Central memory CD8-positive, alpha-beta T cell (primary cell): ENCODE results near the gene APH1A.
"Not testable (repeated sequence)": the region's sequence is repeated elsewhere in the genome, so short reads cannot be mapped to it uniquely, and the experiment has no call there.

Experiments
- ATAC-seq: fragments of 150-1000 bp; cut with Tn5 transposase; replicated peaks from 2 replicates; pipeline ENCODE4 v1.10.0; 2022; ENCODE audit warnings: mild to moderate bottlenecking, moderate FRiP score, moderate number of reproducible peaks; ENCODE audit not compliant: poor library complexity, severe bottlenecking; ENCODE audit errors: extremely low read depth
- DNase-seq, 2 donors: peaks; one replicate each; pipeline ENCODE4 v3.0.0; 2021; ENCODE audit warnings: low spot score in 2 of 2
- H3K27ac Mint-ChIP-seq: one replicate; pipeline ENCODE4 v1.8.0; 2022; ENCODE audit warnings: low read depth, mild to moderate bottlenecking, moderate library complexity, mixed read lengths
- H3K27me3 Mint-ChIP-seq: one replicate; pipeline ENCODE4 v1.8.0; 2022; ENCODE audit warnings: mixed read lengths
- H3K36me3 Mint-ChIP-seq: one replicate; pipeline ENCODE4 v1.8.0; 2022; ENCODE audit warnings: mild to moderate bottlenecking, moderate library complexity, mixed read lengths; ENCODE audit not compliant: insufficient read depth
- H3K4me1 Mint-ChIP-seq: one replicate; pipeline ENCODE4 v1.8.0; 2022; ENCODE audit warnings: mixed read lengths
- H3K4me3 Mint-ChIP-seq: one replicate; pipeline ENCODE4 v1.8.0; 2022; ENCODE audit warnings: mild to moderate bottlenecking, moderate library complexity, mixed read lengths
- H3K9me3 Mint-ChIP-seq: one replicate; pipeline ENCODE4 v1.8.0; 2022; ENCODE audit warnings: mixed read lengths

APH1A gene

DNA sequence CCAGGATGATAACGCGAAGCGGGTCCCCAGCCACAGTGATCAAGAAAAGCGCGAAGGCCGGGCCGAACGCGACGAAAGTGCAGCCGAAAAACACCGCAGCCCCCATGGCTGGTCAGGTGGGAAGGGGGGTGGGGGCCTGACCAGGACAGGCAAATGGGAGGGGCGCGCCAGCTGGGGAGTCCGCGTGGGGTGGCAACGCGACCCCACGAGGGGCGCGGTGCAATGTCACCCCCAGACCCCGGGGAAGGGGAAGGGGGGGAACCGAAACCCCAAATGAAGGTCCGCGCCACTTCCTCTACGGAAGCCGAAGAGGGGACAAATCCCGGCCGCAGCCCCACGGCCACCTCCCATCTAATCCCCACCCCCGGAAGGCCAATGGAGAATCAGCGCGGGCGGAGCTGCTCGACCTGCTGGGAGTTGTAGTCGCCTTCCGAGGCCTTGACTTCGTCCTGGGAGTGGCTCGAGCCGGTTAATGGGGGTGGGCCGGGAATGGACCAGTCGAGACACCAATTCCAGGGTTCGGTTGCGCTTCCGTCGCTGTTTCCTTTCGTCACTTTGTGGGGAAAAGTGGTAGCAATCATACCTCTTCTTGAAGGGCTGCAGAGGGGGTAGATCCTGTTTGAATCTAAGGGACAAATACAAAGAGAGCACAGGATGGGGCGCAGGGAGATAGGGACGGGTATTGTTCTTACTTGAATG, at the start of gene APH1A:
TSS of gene APH1A (minus strand) at position 312 of the 699 bp plus-strand sequence. CDS start at position 106, 206 bp downstream.
- Mint-ChIP-seq H3K27ac (peak within 1 kb of the TSS; percentile 96), H3K9me3 (no peaks in the 10 kb centered on the region), H3K27me3 (no peaks in the 10 kb centered on the region), H3K4me1 (peaks cover 32% of the 10 kb centered on the region), H3K36me3 (peaks cover 29% of the 10 kb centered on the region), H3K4me3 (peak within 1 kb of the TSS; percentile 92)
- peak; percentile 94 for ATAC-seq
- peak; percentile 77 to 81 for DNase-seq

DNA sequence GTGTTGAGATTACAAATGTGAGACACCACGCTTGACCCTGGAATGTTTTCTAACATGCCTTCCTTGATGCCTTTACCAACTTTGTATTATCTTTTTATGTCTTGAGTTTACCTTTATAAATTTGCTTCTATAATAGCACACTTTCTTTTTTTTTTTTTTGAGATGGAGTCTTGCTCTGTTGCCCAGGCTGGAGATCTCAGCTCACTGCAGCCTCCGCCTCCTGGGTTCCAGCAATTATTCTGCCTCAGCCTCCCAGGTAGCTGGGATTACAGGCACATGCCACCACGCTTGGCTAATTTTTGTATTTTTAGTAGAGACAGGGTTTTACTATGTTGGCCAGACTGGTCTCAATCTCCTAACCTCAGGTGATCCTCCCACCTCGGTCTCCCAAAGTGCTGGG, 45.9 kb upstream of the APH1A start:
- not testable (repeated sequence) for H3K27ac Mint-ChIP-seq, H3K4me3 Mint-ChIP-seq, ATAC-seq, H3K4me1 Mint-ChIP-seq, H3K27me3 Mint-ChIP-seq, DNase-seq, H3K36me3 Mint-ChIP-seq, H3K9me3 Mint-ChIP-seq

DNA sequence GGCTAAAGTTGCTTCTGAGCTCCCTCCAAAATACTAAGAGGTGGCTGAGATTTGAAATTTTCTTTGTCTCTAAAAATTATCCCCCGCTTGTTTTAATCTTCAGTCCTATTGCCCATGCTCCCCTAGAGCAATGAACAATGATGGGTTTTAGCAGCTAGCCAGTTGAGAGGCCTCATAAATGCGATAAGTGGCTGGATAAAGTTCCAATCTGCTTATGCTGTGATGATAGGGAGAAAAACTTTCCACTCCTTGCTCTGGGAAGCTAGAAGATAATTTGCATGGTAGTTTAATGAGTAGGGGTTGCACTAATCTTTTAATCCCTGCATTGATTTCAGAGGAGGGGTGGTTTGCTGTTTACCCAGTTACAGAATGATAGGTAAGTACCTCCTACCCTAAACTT, 42.9 kb upstream of the APH1A start:
- no peaks in the 10 kb centered on the region for H3K9me3 Mint-ChIP-seq
- no peak overlapping the region for H3K4me3 Mint-ChIP-seq
- H3K27ac Mint-ChIP-seq, result no peak overlapping the region
- no peaks in the 10 kb centered on the region for H3K4me1 Mint-ChIP-seq
- H3K27me3 Mint-ChIP-seq, result no peaks in the 10 kb centered on the region
- no peak for ATAC-seq
- peaks cover 7% of the 10 kb centered on the region for H3K36me3 Mint-ChIP-seq
- DNase-seq, result no peak

DNA sequence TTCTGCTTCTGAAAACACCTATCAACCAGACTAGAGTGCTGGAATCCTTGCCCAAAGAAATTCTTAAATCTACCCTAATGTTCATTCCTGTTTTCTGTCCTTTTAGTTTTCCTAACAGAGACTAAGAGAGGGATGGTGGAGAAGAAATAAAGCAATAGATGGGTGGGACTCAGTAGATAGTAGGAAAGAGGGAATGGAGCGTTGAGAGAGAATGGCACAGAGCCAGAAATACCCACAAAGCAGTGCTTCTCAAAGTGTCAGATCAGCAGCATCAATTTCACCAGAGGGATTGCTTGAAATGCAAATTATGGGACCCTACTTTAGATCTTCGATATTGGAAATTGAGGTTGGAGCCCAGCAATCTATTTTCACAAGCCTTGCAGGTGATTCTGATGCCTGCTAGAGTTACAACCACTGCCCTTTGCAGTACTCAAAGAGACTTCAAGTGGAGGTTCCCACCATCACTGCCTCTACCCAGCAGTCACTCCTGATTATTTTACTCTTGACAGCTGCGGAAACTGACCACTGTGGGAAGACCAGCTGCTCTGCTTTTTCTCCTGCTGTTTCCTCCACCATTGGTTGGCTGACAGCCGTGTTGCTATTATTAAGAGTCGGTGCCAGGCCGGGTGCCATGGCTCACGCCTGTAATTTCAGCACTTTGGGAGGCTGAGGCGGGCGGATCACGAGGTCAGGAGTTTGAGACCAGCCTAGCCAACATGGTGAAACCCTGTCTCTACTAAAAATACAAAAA, 41.1 kb upstream of the APH1A start:
- Mint-ChIP-seq H3K9me3 (no peaks in the 10 kb centered on the region), H3K36me3 (peaks cover 10% of the 10 kb centered on the region)

DNA sequence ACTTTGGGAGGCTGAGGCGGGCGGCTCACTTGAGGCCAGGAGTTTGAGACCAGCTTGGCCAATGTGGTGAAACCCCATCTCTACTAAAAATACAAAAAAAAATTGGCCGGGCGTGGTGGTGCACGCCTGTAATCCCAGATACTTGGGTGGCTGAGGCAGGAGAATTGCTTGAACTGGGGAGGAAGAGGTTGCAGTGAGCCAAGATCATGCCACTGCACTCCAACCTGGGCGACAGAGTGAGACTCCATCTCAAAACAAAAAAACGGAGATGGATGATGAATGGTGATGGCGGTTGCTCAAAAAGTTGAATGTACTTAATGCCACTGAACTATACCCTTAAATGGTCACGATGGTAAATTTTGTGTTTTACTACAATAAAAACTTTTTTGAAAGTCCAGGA, 39.8 kb upstream of the APH1A start:
- H3K27me3 Mint-ChIP-seq, H3K4me3 Mint-ChIP-seq, ATAC-seq, H3K27ac Mint-ChIP-seq, H3K4me1 Mint-ChIP-seq, H3K9me3 Mint-ChIP-seq, DNase-seq: not testable (repeated sequence)
- peaks cover 12% of the 10 kb centered on the region for H3K36me3 Mint-ChIP-seq

More for the DNA sequence above, 41.1 kb upstream of the APH1A start:
- Mint-ChIP-seq H3K27ac (peak overlapping the region; percentile 2), H3K4me3 (no peak overlapping the region), H3K27me3 (no peaks in the 10 kb centered on the region), H3K4me1 (no peaks in the 10 kb centered on the region)
- no peak for DNase-seq
- no peak for ATAC-seq

DNA sequence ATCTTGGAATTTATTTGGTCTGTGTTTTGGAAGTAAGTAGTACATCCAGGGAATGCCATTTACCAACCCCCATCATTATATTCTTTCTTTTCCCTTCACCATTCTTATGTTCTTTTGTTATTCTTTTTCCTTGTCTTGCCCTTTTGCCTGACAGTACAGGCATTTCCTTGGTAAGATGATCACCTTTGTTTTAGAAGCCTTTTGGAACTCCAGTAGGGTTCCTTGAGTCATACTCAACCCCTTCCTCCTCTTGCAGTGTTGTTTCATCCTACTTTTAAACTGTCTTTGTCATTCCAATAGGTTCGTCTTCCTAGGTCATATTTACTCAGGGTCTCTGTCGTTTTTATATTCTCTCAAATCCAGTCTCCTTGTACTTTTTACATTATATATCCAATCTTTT, 34.1 kb upstream of the APH1A start:
- Mint-ChIP-seq H3K9me3 (no peaks in the 10 kb centered on the region), H3K4me3 (no peak overlapping the region), H3K27ac (peak overlapping the region; percentile 7), H3K4me1 (peaks cover 15% of the 10 kb centered on the region), H3K27me3 (no peaks in the 10 kb centered on the region), H3K36me3 (peaks cover 28% of the 10 kb centered on the region)
- no peak for ATAC-seq
- DNase-seq, result no peak

DNA sequence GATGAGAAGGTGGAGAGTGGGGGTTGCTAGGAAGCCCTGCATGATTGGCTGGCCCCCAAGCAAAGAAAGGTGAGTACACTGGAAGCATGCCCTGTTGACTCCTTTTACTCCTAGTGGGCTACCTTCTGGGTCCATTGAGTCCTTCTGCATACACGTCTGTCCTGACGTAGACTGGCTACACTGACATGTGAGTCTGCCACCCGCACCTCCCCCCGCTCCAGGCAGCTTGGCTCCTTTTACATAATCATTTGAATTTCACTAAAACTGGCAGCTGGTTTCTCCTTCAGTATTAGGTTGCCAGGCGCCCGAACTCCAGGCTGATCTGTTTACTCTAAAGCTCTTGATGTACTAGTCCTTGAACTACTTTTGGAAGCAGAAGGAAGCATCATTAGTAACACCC, 33.5 kb upstream of the APH1A start:
- peaks cover 24% of the 10 kb centered on the region for H3K36me3 Mint-ChIP-seq
- no peaks in the 10 kb centered on the region for H3K27me3 Mint-ChIP-seq
- ATAC-seq, result no peak
- DNase-seq, result no peak
- H3K9me3 Mint-ChIP-seq, result no peaks in the 10 kb centered on the region
- H3K4me1 Mint-ChIP-seq, result peaks cover 15% of the 10 kb centered on the region
- H3K4me3 Mint-ChIP-seq, result no peak overlapping the region
- H3K27ac Mint-ChIP-seq, result no peak overlapping the region

DNA sequence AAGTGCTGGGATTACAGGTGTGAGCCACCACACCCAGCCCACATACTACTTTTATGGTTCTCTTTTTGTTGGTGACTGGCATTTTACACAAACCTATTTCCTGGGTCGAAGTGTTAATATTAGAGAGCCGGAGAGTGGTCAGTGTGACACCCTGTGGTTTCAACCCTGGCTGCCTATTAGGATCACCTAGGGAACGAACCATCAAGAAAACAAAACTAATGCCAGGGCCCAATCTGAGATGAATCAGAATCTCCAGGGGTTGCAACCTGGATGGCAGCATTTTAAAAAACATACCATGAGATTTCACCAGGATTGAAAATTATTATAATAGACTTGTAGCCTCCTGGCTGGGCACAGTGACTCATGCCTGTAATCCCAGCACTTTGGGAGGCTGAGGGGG, 30.9 kb upstream of the APH1A start:
- Mint-ChIP-seq H3K27me3 (no peaks in the 10 kb centered on the region), H3K4me3 (no peak overlapping the region), H3K36me3 (peaks cover 32% of the 10 kb centered on the region), H3K4me1 (peaks cover 30% of the 10 kb centered on the region), H3K9me3 (no peaks in the 10 kb centered on the region), H3K27ac (peak overlapping the region; percentile 78)
- ATAC-seq (no peak), DNase-seq (no peak)

DNA sequence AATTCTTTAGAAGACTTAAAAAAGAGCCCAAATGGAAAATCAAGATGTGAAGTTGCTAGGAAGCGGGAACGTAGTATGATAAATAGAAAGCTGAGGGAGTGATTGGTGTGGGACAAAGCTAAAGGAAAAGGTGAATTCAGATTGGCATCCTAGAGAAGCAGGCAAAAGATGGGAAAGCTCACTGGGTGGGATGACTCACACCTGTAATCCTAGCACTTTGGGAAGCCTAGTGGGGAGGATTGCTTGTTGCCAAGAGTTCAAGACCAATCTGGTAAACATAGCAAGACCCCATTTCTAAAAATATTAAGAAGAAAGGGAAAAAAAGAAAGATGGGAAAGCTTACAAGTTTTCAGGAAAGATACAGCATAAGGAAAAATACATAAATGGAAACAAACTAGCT, 26.7 kb upstream of the APH1A start:
- Mint-ChIP-seq H3K9me3 (no peaks in the 10 kb centered on the region), H3K4me3 (peak overlapping the region; percentile 12), H3K27ac (no peak overlapping the region), H3K36me3 (peaks cover 31% of the 10 kb centered on the region), H3K4me1 (peaks cover 33% of the 10 kb centered on the region), H3K27me3 (no peaks in the 10 kb centered on the region)
- ATAC-seq (no peak), DNase-seq (no peak)

DNA sequence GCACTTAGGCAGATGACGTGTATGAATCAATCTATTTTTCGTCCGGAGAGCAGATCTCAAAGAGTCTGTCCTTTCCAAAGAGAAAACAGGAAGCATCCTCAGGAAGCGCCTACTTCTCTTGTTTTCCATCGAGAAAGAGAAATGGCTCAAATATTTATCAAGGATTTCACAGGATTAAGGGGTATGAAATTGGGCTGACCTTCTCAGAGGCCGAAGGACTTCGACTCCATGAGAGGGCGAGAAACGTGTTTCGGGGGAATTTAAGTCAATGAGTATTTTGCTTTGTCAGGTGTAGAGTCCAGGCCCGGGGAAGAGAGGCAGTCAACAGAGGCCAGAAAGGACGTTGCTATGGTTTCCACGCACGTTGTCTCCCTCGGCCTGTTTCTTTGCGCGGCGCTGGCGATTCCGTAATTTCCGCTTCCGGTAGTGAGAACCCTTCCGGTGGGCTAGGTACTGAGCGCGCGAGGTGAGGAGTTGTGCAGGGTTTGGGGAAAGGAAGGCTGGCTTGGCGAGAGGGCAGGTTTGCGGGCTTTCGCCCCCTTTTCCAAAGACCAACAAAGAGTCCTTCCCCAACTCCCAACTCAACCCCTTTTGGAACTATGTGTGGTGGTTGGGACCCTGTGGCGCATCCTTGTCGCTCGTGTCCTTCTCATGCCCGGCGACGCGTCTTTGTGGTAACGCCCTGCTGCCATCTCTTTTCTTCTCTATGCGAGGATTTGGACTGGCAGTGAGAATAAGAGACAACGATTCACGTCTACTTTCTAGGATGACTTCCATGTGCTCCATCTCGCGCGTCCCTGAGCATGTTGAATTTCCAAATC, 24.8 kb upstream of the APH1A start, which contains the start of gene MRPS21:
TSS of gene MRPS21 (plus strand) at position 429 of the 821 bp plus-strand sequence. CDS start 506 bp downstream, outside the sequence.
- H3K4me1 Mint-ChIP-seq, result peaks cover 33% of the 10 kb centered on the region
- peak; percentile 98 for ATAC-seq
- no peaks in the 10 kb centered on the region for H3K27me3 Mint-ChIP-seq
- H3K27ac Mint-ChIP-seq, result peak within 1 kb of the TSS; percentile 99
- H3K36me3 Mint-ChIP-seq, result peaks cover 24% of the 10 kb centered on the region
- H3K4me3 Mint-ChIP-seq, result peak within 1 kb of the TSS; percentile 89
- peak; percentile 74 to 81 for DNase-seq
- no peaks in the 10 kb centered on the region for H3K9me3 Mint-ChIP-seq

DNA sequence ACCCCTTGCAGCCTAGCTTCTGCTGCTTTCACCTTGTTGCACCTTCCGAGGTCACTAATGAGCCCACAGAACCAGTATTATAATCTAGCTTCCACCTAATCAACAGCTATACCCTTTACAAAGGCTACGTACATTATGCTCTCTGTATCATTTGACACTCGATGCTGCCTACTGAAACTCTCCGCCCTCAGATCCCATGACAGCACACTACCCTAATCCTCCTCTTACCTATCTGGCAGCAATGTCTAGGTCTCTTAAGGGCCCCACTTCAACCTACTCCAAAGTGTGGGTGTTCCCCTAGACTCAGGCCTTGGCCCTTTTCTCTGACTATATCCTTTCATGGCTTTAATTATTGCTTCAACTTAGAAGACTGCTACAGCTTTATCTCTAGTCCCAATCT, 20.0 kb upstream of the APH1A start:
- DNase-seq, result no peak
- H3K27ac Mint-ChIP-seq, result no peak overlapping the region
- peaks cover 7% of the 10 kb centered on the region for H3K36me3 Mint-ChIP-seq

DNA sequence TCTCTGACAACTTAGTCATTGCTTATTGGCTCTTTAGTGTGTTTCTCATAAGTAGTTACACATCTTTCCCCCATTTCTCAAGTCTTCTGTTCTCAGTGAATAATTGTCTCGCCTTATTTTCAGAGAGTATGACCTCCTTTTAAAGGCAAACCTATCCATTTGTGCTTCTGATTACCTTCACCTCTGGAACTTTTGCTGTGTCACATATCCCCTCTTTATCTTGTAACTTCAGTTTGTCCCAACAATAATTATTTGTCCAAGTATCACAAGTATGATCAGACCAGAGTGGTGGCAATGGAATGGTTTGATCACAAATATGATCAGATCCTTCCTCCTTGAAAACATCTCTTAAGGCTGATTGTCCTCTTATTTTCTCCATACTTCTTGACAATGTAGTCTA, 19.6 kb upstream of the APH1A start:
- Mint-ChIP-seq H3K27me3 (no peaks in the 10 kb centered on the region), H3K4me3 (no peak overlapping the region), H3K9me3 (no peaks in the 10 kb centered on the region), H3K4me1 (peaks cover 7% of the 10 kb centered on the region), H3K36me3 (peaks cover 2% of the 10 kb centered on the region), H3K27ac (no peak overlapping the region)
- no peak for ATAC-seq
- DNase-seq, result no peak

More for the DNA sequence above, 20.0 kb upstream of the APH1A start:
- Mint-ChIP-seq H3K4me1 (peaks cover 11% of the 10 kb centered on the region), H3K9me3 (no peaks in the 10 kb centered on the region), H3K27me3 (no peaks in the 10 kb centered on the region), H3K4me3 (no peak overlapping the region)
- ATAC-seq, result no peak
